Right lobe of liver (tissue), 6 donors: ENCODE data around the gene CPA2. TPM values are rescaled to one million over a fixed set of nuclear protein-coding genes. Genes with fewer than 3 reads are reported as not detected.
"Not testable (repeated sequence)": the region's sequence is repeated elsewhere in the genome, so short reads cannot be mapped to it uniquely, and the experiment has no call there.

Experiments
- ATAC-seq, 4 donors: fragments of 200-7000 bp; cut with Tn5 transposase; one replicate each; pipeline ENCODE4 v1.9.1; 2020; ENCODE audit warnings: mild to moderate bottlenecking in 4 of 4, moderate library complexity in 4 of 4
- DNase-seq, 3 donors: peaks; one replicate each; pipeline ENCODE4 v3.0.0-alpha.2; 2020
- H3K27ac ChIP-seq, 3 donors: fragments of 200-600 bp; one replicate each; pipeline ENCODE4 v1.8.0; 2022
- H3K27me3 ChIP-seq, 2 donors: fragments of 200-600 bp; one replicate each; pipeline ENCODE4 v1.8.0; 2022
- H3K36me3 ChIP-seq, 4 donors: fragments of 200-600 bp; sonication (generic) in 1 of 4; one replicate each; pipeline versions ENCODE4 v1.5.1 to v1.8.0; 2017 to 2022; ENCODE audit warnings: control low read depth in 1 of 4
- H3K4me1 ChIP-seq, 4 donors: fragments of 200-600 bp; sonication (generic) in 1 of 4; one replicate each; pipeline versions ENCODE4 v1.5.1 to v1.8.0; 2017 to 2022; ENCODE audit warnings: control low read depth in 1 of 4
- H3K4me3 ChIP-seq, 3 donors: fragments of 200-600 bp; one replicate each; pipeline ENCODE4 v1.8.0; 2022
- H3K9me3 ChIP-seq, 4 donors: fragments of 200-600 bp; sonication (generic) in 1 of 4; one replicate each; pipeline versions ENCODE4 v1.5.1 to v1.8.0; 2017 to 2022; ENCODE audit warnings: control low read depth in 1 of 4
- CTCF ChIP-seq, 4 donors: fragments of 200-600 bp in 3 of 4; fragments of 450-650 bp in 1 of 4; IDR thresholded peaks; one replicate each; pipeline versions ENCODE4 v1.5.1 to v1.8.0; 2016 to 2022; ENCODE audit warnings: antibody characterized with exemption in 4 of 4, mild to moderate bottlenecking in 2 of 4
- POLR2A ChIP-seq: fragments of 450-650 bp; IDR thresholded peaks from one replicate; pipeline ENCODE4 v1.6.1; 2017; ENCODE audit warnings: antibody characterized with exemption, mild to moderate bottlenecking
- WGBS: methylation state at CpG from one replicate; pipeline ENCODE4 v1.1.6; 2018; ENCODE audit warnings: low coverage, low lambda C conversion rate; ENCODE audit not compliant: insufficient coverage; ENCODE audit errors: missing lambda C conversion rate; 5-methylcytosine and 5-hydroxymethylcytosine counted together
- intact Hi-C, 2 donors: fragments of 100-400 bp; cut with DNase I; formaldehyde crosslinking; loops; one replicate each; pipeline versions ENCODE4 v1.11.2 to v1.14.1; 2022
- total RNA-seq, 6 experiments: library from RNA; depleted of rRNA in 2 of 6; stranded (reverse); fragments of >200 nt in 2 of 6; fragmentation: NEBNext Ultra II Directional in 3 of 6; extraction: Animal tissue kit (Norgen Biotek cat#: 25700) in 3 of 6; gene quantifications; one replicate each; pipeline versions ENCODE4 v1.1.0 to v1.2.4, GENCODE V29; 2016 to 2023
- donor health status: DM: no; HTN: yes; CAD: no.
- donor health status: DM: no; HTN: no; CAD: no.
- donor health status: DM: no; HTN: no; CAD: no.
- donor health status: DM: no; HTN: yes; CAD: no.
- donor health status: DM: no; HTN: yes; CAD: no.

The CPA2 gene
- total RNA-seq, 6 experiments from 2014 or later = not detected

- WGBS = 59% methylated on average over 1 of the region's 1 CpG
- no peak for DNase-seq
- no peaks in the 10 kb centered on the region for H3K4me1 ChIP-seq
- no peak overlapping the region for H3K27ac ChIP-seq
- H3K27me3 ChIP-seq = no peaks in the 10 kb centered on the region
- intact Hi-C loops = no loop called here
- H3K4me3 ChIP-seq = no peak overlapping the region
- H3K36me3 ChIP-seq = no peaks in the 10 kb centered on the region
- TF ChIP-seq CTCF (IDR thresholded peaks at IDR 0.05) = no peak
- no peak for TF ChIP-seq POLR2A
- ATAC-seq = no peak
- no peaks in the 10 kb centered on the region for H3K9me3 ChIP-seq
These were observed 26.4 kb upstream of the CPA2 start for GRCh38 chr7:130240240-130240639.

- intact Hi-C loops = no loop called here
- WGBS = 17% methylated on average over 5 of the region's 5 CpGs
- no peak overlapping the region for H3K27ac ChIP-seq
- no peaks in the 10 kb centered on the region for H3K36me3 ChIP-seq
- peak; percentile 69 to 75 (median 71) for DNase-seq
- no peak overlapping the region for H3K4me3 ChIP-seq
- peak; percentile 92 to 97 (median 94) for ATAC-seq
- H3K27me3 ChIP-seq = no peaks in the 10 kb centered on the region
- H3K4me1 ChIP-seq = no peaks in the 10 kb centered on the region
- no peak for TF ChIP-seq POLR2A
- TF ChIP-seq CTCF (IDR thresholded peaks at IDR 0.05) = peak; percentile 75 to 89 (median 79)
- H3K9me3 ChIP-seq = no peaks in the 10 kb centered on the region
These were observed 24.3 kb upstream of the CPA2 start for GRCh38 chr7:130242198-130243014.

GRCh38 chr7:130243486-130243885, 23.2 kb upstream of the CPA2 start:
- H3K4me3 ChIP-seq, intact Hi-C loops, H3K27ac ChIP-seq, H3K4me1 ChIP-seq, DNase-seq, H3K27me3 ChIP-seq, H3K36me3 ChIP-seq, H3K9me3 ChIP-seq: not testable (repeated sequence)
- ATAC-seq = peak in 1 of 4 donors; percentile 18
- 0% methylated on average over 1 of the region's 1 CpG for WGBS

- H3K4me3 ChIP-seq, H3K27me3 ChIP-seq, H3K4me1 ChIP-seq, H3K36me3 ChIP-seq, H3K27ac ChIP-seq, DNase-seq, H3K9me3 ChIP-seq, ATAC-seq, intact Hi-C loops: not testable (repeated sequence)
- WGBS = 53% methylated on average over 1 of the region's 1 CpG
These were observed 20.2 kb upstream of the CPA2 start for GRCh38 chr7:130246491-130246890.

- WGBS = 58% methylated on average over 3 of the region's 5 CpGs
- DNase-seq, H3K4me3 ChIP-seq, intact Hi-C loops, H3K27me3 ChIP-seq, ATAC-seq, H3K9me3 ChIP-seq, H3K36me3 ChIP-seq, H3K4me1 ChIP-seq, H3K27ac ChIP-seq: not testable (repeated sequence)
These were observed 17.8 kb upstream of the CPA2 start for GRCh38 chr7:130248842-130249241.

GRCh38 chr7:130249626-130250025, 17.0 kb upstream of the CPA2 start:
- 81% methylated on average over 3 of the region's 3 CpGs for WGBS
- H3K36me3 ChIP-seq, H3K27me3 ChIP-seq, DNase-seq, H3K4me1 ChIP-seq, intact Hi-C loops, ATAC-seq, H3K27ac ChIP-seq, H3K4me3 ChIP-seq, H3K9me3 ChIP-seq: not testable (repeated sequence)
